PFSK-1 (cell line): ENCODE measurements around the gene MGAT1.

Source experiments
- FOXP2 ChIP-seq: optimal IDR thresholded peaks from 2 replicates; pipeline ENCODE3; 2011; ENCODE audit warnings: borderline replicate concordance, control low read depth, inconsistent platforms; ENCODE audit not compliant: insufficient read depth; ENCODE audit errors: extremely low read length, extremely low read depth
- POLR2AphosphoS5 ChIP-seq: IDR thresholded peaks from 2 replicates; pipeline ENCODE4 v1.6.1; 2012; ENCODE audit warnings: low read depth, mild to moderate bottlenecking, control low read depth, low read length, moderate library complexity
- REST ChIP-seq, 2 experiments: IDR thresholded peaks; 2 replicates each; pipeline versions ENCODE4 v1.6.1 to v1.8.0; 2011 to 2012; ENCODE audit warnings: low read depth in 2 of 2, low read length in 2 of 2, control low read depth in 1 of 2, inconsistent platforms in 1 of 2, mild to moderate bottlenecking in 1 of 2, moderate library complexity in 1 of 2; ENCODE audit not compliant: insufficient read depth in 1 of 2
- SIN3A ChIP-seq: IDR thresholded peaks from 2 replicates; pipeline ENCODE4 v1.6.1; 2012; ENCODE audit warnings: mild to moderate bottlenecking, low read length, moderate library complexity, borderline replicate concordance; ENCODE audit not compliant: insufficient read depth
- TAF1 ChIP-seq: IDR thresholded peaks from 2 replicates; pipeline ENCODE4 v1.6.1; 2012; ENCODE audit warnings: low read length, control low read depth, borderline replicate concordance; ENCODE audit not compliant: insufficient read depth

MGAT1 gene

GRCh38 chr5:180807046-180807445 lies 4.4 kb upstream of the MGAT1 start:
- TF ChIP-seq TAF1: no peak
- TF ChIP-seq POLR2AphosphoS5: no peak
- no peak for TF ChIP-seq FOXP2
- no peak for TF ChIP-seq SIN3A

- no peak for TF ChIP-seq POLR2AphosphoS5
- TF ChIP-seq FOXP2: no peak
- TF ChIP-seq TAF1: no peak
- TF ChIP-seq SIN3A: no peak
- no peak for TF ChIP-seq REST (IDR thresholded peaks at IDR 0.05; ENCODE audit: insufficient read depth in 1 of 2, low read depth in 2 of 2, low read length in 2 of 2)
Observed at GRCh38 chr5:180806351-180807011, 3.9 kb upstream of the MGAT1 start.

- TF ChIP-seq FOXP2: no peak
- TF ChIP-seq TAF1: no peak
- no peak for TF ChIP-seq REST (IDR thresholded peaks at IDR 0.05; ENCODE audit: insufficient read depth in 1 of 2, low read depth in 2 of 2, low read length in 2 of 2)
- no peak for TF ChIP-seq SIN3A
- no peak for TF ChIP-seq POLR2AphosphoS5
Observed at GRCh38 chr5:180804129-180804618, 1.6 kb upstream of the MGAT1 start.

- no peak for TF ChIP-seq FOXP2
- TF ChIP-seq POLR2AphosphoS5: no peak
- TF ChIP-seq REST (IDR thresholded peaks at IDR 0.05; ENCODE audit: insufficient read depth in 1 of 2, low read depth in 2 of 2, low read length in 2 of 2): no peak
- TF ChIP-seq TAF1: no peak
- no peak for TF ChIP-seq SIN3A
Observed at GRCh38 chr5:180803181-180804128, 849 bp upstream of the MGAT1 start.

- TF ChIP-seq FOXP2 (no peak), TAF1 (peak; percentile 3; the same call in 1 of the 2 replicates)
Observed at GRCh38 chr5:180801596-180802324, 846 bp downstream of the MGAT1 start.
